ENCODE measurements around the gene B4GALT2.

DNA sequence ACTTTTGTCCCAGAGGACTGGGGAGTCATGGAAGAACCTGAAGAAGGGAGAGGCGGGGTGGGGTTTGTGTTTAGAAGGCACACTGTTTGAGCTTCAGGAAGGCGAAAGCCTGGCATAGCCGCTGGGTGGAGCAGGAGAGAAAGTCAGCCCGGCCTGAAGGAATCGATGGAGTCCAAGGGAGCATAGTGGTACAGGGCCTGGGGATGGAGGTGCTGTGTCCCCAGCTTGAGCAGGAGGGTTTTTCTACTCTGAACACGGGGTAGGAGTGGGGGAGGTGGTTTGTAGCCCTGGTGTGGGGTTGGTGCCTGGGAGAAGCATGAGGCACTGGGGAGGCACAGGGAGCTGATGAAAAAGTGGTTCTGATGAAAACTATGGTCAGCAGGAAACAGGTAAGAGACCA lies 7.7 kb downstream of the B4GALT2 start:
- TF ChIP-seq, protein P1, sequence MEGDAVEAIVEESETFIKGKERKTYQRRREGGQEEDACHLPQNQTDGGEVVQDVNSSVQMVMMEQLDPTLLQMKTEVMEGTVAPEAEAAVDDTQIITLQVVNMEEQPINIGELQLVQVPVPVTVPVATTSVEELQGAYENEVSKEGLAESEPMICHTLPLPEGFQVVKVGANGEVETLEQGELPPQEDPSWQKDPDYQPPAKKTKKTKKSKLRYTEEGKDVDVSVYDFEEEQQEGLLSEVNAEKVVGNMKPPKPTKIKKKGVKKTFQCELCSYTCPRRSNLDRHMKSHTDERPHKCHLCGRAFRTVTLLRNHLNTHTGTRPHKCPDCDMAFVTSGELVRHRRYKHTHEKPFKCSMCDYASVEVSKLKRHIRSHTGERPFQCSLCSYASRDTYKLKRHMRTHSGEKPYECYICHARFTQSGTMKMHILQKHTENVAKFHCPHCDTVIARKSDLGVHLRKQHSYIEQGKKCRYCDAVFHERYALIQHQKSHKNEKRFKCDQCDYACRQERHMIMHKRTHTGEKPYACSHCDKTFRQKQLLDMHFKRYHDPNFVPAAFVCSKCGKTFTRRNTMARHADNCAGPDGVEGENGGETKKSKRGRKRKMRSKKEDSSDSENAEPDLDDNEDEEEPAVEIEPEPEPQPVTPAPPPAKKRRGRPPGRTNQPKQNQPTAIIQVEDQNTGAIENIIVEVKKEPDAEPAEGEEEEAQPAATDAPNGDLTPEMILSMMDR (IDR thresholded peaks at IDR 0.05): no peak
- no peak for TF ChIP-seq POLR2A (IDR thresholded peaks at IDR 0.05)
